VCaP (cell line): Measurements from ENCODE around the gene ZNF384.

Experiments used
- H3K27ac ChIP-seq: fragments of 450-650 bp; 2 replicates; pipeline ENCODE4 v1.5.1; 2017
- CTCF ChIP-seq: fragments of 450-650 bp; conservative IDR thresholded peaks from 2 replicates; pipeline ENCODE4 v1.5.1; 2017; ENCODE audit warnings: mild to moderate bottlenecking, moderate library complexity

Gene ZNF384

DNA sequence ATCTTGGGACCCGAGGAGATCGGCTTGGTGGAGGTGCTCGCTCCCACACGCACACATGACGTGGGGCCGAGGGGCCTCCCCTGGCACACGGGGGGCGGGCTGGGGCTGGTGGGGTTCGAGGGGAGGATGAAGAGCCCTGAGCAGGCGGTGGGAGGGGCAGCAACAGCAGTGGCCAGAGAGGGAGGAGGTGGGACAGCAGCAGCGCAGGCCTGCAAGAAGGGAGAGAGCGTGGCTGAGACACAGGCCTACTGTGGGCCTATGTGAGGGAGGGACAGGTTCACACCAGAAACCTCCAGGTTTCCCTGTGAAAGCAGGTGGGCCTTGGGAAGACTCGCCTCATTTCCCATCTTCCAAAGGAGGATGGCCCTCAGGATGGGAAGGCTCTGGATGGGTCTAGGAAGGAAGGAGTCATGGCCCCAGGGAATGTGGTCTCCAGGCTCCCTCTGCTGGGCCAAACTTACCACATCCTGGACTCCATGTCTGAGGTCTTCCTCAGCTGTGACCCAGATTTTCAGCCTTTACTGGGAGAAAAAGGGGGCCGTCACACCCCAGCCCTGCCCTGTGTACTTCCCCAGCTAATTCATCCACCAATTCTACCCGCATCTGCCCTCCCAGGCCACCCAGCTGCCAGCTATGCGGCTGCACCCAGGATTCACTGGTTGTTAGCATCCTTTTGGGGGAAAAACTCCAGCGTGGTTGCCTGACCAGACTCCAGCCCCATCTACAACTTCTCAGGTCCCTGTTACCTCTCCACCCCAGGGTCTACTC lies 8.6 kb upstream of the ZNF384 start:
- peak; percentile 68 for TF ChIP-seq CTCF
- H3K27ac ChIP-seq = no peak overlapping the region

- no peak for TF ChIP-seq CTCF
- H3K27ac ChIP-seq = no peak overlapping the region
Measured at GRCh38 chr12:6696690-6697583, 7.8 kb upstream of the ZNF384 start.

- no peak overlapping the region for H3K27ac ChIP-seq
- TF ChIP-seq CTCF = no peak
Measured at GRCh38 chr12:6695313-6696045, 6.3 kb upstream of the ZNF384 start.

DNA sequence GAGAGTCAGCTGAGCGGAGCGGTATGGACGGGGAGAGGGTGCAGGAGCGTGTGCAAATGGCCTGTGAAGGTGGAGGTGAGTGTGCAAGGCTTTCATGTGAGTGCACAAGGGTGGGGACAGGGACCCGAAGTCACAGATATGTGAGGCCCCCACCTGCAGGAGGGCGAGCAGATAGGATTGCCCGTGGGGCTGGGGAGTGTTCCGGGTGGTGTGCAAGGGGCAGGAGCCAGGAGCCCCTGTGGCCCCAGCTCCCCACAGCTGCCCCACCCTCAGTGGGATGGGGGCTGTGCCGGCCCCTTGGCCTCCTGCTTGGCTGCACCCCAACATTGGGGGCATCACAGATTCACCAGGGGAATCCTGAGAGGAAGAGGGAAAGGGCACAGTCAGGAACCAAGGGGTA lies 5.5 kb upstream of the ZNF384 start:
- H3K27ac ChIP-seq = no peak overlapping the region
- no peak for TF ChIP-seq CTCF

DNA sequence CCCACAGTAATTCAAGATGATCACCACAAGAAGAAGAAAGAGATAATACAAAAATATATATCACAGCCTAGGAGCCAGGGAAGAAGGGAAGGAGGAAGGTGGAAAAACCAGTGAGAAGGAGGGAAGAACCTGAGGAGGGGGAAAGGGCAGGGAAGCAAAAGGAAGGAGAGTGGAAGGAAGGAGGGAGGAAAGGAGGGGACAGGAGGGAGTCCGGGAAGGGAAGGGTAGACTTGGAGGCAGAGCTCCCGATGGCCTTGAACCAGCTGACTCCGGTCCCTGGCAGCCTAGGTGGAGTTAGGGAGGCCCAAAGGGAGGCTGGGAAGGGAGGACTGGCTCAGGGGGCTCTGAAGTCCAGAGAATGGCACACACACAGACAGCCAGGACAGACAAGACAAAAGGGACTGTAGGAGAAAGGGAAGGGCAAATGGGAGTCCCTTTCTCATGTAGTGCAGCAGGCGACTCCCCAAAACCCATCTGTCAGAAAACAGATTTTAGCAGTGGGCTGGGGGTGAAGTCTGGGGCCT lies 4.7 kb upstream of the ZNF384 start:
- TF ChIP-seq CTCF = no peak
- H3K27ac ChIP-seq = no peak overlapping the region

DNA sequence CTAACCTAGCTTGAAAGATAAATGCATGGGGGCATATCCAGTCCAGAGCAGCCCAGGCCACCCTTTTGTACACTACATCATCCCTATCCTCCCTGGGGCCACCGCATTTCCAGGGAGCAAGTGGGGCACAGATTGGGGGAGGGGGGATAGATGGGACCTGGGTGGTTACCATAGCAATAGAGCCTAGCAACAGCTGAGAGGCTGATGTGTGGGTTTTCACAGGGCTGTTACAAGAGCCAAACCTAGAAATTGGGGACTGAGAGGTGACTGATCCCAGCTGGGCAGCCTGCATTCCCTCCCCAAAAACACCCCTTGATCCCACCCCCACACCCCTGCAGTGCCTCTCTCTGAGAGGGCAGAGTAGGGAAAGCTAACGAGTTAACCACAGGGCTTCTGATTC lies 3.7 kb upstream of the ZNF384 start:
- no peak for TF ChIP-seq CTCF
- no peak overlapping the region for H3K27ac ChIP-seq

DNA sequence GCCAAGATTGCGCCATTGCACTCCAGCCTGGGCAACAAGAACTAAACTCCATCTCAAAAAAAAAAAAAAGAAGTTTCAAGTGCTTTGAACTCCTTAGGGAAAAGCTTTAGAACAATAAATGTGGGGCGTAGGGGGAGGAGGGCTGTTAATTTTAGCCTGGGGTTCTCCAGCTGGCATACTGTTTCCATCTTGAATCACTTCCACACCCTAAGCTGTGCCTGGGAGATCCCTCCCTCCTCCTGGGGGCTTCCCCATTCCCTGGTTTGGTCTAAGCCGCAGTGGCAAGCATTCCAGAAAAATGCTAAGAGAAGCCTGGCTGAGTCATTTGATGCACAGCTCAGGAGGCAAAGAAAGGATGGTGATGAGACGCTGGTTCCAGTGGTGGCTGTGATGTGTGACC lies 2.3 kb upstream of the ZNF384 start:
- no peak overlapping the region for H3K27ac ChIP-seq
- TF ChIP-seq CTCF = no peak
